HEK293 (cell line): ENCODE results near the gene DIS3L2.

ENCODE experiments used
- CTCF ChIA-PET: fragments of 350-600 bp; formaldehyde crosslinking; extraction: SDS; loops from one replicate; lab custom pipeline; 2021; ENCODE audit warnings: antibody characterized with exemption; lab: Yijun Ruan, JAX
- POLR2A ChIA-PET: fragments of 300-600 bp; formaldehyde crosslinking; extraction: SDS; loops from one replicate; lab custom pipeline; 2020; ENCODE audit warnings: antibody characterized with exemption, inconsistent platforms; lab: Yijun Ruan, JAX
- H3K27ac ChIP-seq: fragments of 200-500 bp; sonication (Bioruptor generic); 2 replicates; pipeline ENCODE4 v1.5.1; 2014; ENCODE audit warnings: low read depth, low read length, control low read depth, inconsistent platforms; ENCODE audit errors: extremely low read depth
- H3K36me3 ChIP-seq, 2 experiments: fragments of 200-500 bp in 1 of 2; sonication (Bioruptor generic) in 1 of 2; 1 replicate in 1 of 2; 2 replicates in 1 of 2; pipeline ENCODE4 v1.5.1; 2014 to 2017; ENCODE audit warnings: inconsistent platforms in 2 of 2, low read length in 2 of 2; ENCODE audit not compliant: control insufficient read depth in 2 of 2, insufficient read depth in 1 of 2
- H3K4me1 ChIP-seq: fragments of 200-500 bp; sonication (Bioruptor generic); 2 replicates; pipeline ENCODE4 v1.5.1; 2014; ENCODE audit warnings: mild to moderate bottlenecking, low read length, inconsistent platforms; ENCODE audit not compliant: control insufficient read depth, insufficient read depth
- H3K4me3 ChIP-seq: 2 replicates; pipeline ENCODE4 v1.5.1; 2011; ENCODE audit warnings: low read depth, mild to moderate bottlenecking, control low read depth, low read length, moderate library complexity
- H3K9me3 ChIP-seq: fragments of 200-500 bp; sonication (Bioruptor generic); 2 replicates; pipeline ENCODE4 v1.5.1; 2014; ENCODE audit warnings: low read depth, low read length, inconsistent platforms; ENCODE audit not compliant: control insufficient read depth, insufficient read depth
- GLIS2 ChIP-seq: fragments of 450-650 bp; formaldehyde crosslinking; IDR thresholded peaks from 2 replicates; pipeline ENCODE4 v1.5.1; 2016; ENCODE audit warnings: missing biosample characterization, missing genetic modification characterization
- KLF1 ChIP-seq: fragments of 450-650 bp; formaldehyde crosslinking; IDR thresholded peaks from 2 replicates; pipeline ENCODE4 v1.5.1; 2016; ENCODE audit warnings: missing biosample characterization, missing genetic modification characterization
- KLF16 ChIP-seq: fragments of 450-650 bp; formaldehyde crosslinking; IDR thresholded peaks from 2 replicates; pipeline ENCODE4 v1.5.1; 2017; ENCODE audit warnings: missing biosample characterization, missing genetic modification characterization
- KLF7 ChIP-seq: fragments of 450-650 bp; formaldehyde crosslinking; IDR thresholded peaks from 2 replicates; pipeline ENCODE4 v1.5.1; 2016; ENCODE audit warnings: missing biosample characterization, missing genetic modification characterization, borderline replicate concordance
- WT1 ChIP-seq: fragments of 450-650 bp; formaldehyde crosslinking; IDR thresholded peaks from 2 replicates; pipeline ENCODE4 v1.5.1; 2016; ENCODE audit warnings: missing biosample characterization, missing genetic modification characterization
- YY1 ChIP-seq: fragments of 450-650 bp; formaldehyde crosslinking; IDR thresholded peaks from 2 replicates; pipeline ENCODE4 v1.5.1; 2018; ENCODE audit warnings: missing biosample characterization, missing genetic modification characterization
- ZBTB1 ChIP-seq: fragments of 450-650 bp; formaldehyde crosslinking; IDR thresholded peaks from 2 replicates; pipeline ENCODE4 v1.5.1; 2016; ENCODE audit warnings: missing biosample characterization, missing genetic modification characterization
- ZEB2 ChIP-seq: fragments of 450-650 bp; formaldehyde crosslinking; IDR thresholded peaks from 2 replicates; pipeline ENCODE4 v1.5.1; 2016; ENCODE audit warnings: missing biosample characterization, missing genetic modification characterization
- ZNF114 ChIP-seq: fragments of 450-650 bp; formaldehyde crosslinking; IDR thresholded peaks from 2 replicates; pipeline ENCODE4 v1.5.0; 2017; ENCODE audit warnings: missing biosample characterization, missing genetic modification characterization
- ZNF133 ChIP-seq: fragments of 450-650 bp; formaldehyde crosslinking; IDR thresholded peaks from 2 replicates; pipeline ENCODE4 v1.5.1; 2016; ENCODE audit warnings: missing biosample characterization, missing genetic modification characterization
- ZNF146 ChIP-seq: fragments of 450-650 bp; formaldehyde crosslinking; IDR thresholded peaks from 2 replicates; pipeline ENCODE4 v1.5.1; 2016; ENCODE audit warnings: missing biosample characterization, missing genetic modification characterization
- ZNF2 ChIP-seq: fragments of 450-650 bp; formaldehyde crosslinking; IDR thresholded peaks from 2 replicates; pipeline ENCODE4 v1.5.1; 2016; ENCODE audit warnings: missing biosample characterization, missing genetic modification characterization
- ZNF24 ChIP-seq: fragments of 450-650 bp; formaldehyde crosslinking; IDR thresholded peaks from 2 replicates; pipeline ENCODE4 v1.5.1; 2016; ENCODE audit warnings: missing biosample characterization, missing genetic modification characterization
- ZNF266 ChIP-seq: fragments of 450-650 bp; formaldehyde crosslinking; IDR thresholded peaks from 2 replicates; pipeline ENCODE4 v1.5.1; 2016; ENCODE audit warnings: missing biosample characterization, missing genetic modification characterization, low read depth
- ZNF311 ChIP-seq: fragments of 450-650 bp; formaldehyde crosslinking; IDR thresholded peaks from 2 replicates; pipeline ENCODE4 v1.5.1; 2017; ENCODE audit warnings: missing biosample characterization, missing genetic modification characterization, borderline replicate concordance
- ZNF335 ChIP-seq: fragments of 450-650 bp; formaldehyde crosslinking; conservative IDR thresholded peaks from 2 replicates; pipeline ENCODE4 v1.5.1; 2016; ENCODE audit warnings: missing biosample characterization, missing genetic modification characterization
- ZNF394 ChIP-seq: fragments of 450-650 bp; formaldehyde crosslinking; IDR thresholded peaks from 2 replicates; pipeline ENCODE4 v1.5.1; 2016; ENCODE audit warnings: missing biosample characterization, missing genetic modification characterization, mild to moderate bottlenecking, moderate library complexity, borderline replicate concordance
- ZNF404 ChIP-seq: fragments of 450-650 bp; formaldehyde crosslinking; IDR thresholded peaks from 2 replicates; pipeline ENCODE4 v1.5.1; 2017; ENCODE audit warnings: missing biosample characterization, missing genetic modification characterization
- ZNF473 ChIP-seq: fragments of 450-650 bp; formaldehyde crosslinking; IDR thresholded peaks from 2 replicates; pipeline ENCODE4 v1.5.1; 2017; ENCODE audit warnings: missing biosample characterization, missing genetic modification characterization
- ZNF514 ChIP-seq: fragments of 450-650 bp; formaldehyde crosslinking; IDR thresholded peaks from 2 replicates; pipeline ENCODE4 v1.5.1; 2016; ENCODE audit warnings: missing biosample characterization, missing genetic modification characterization
- ZNF521 ChIP-seq: fragments of 450-650 bp; formaldehyde crosslinking; IDR thresholded peaks from 2 replicates; pipeline ENCODE4 v1.5.1; 2017; ENCODE audit warnings: missing biosample characterization, mild to moderate bottlenecking, missing genetic modification characterization
- ZNF580 ChIP-seq: fragments of 450-650 bp; formaldehyde crosslinking; IDR thresholded peaks from 2 replicates; pipeline ENCODE4 v1.5.1; 2016; ENCODE audit warnings: missing biosample characterization, missing genetic modification characterization
- ZNF664 ChIP-seq: fragments of 450-650 bp; formaldehyde crosslinking; IDR thresholded peaks from 2 replicates; pipeline ENCODE4 v1.5.1; 2016; ENCODE audit warnings: missing biosample characterization, missing genetic modification characterization
- ZNF670 ChIP-seq: fragments of 450-650 bp; formaldehyde crosslinking; IDR thresholded peaks from 2 replicates; pipeline ENCODE4 v1.5.1; 2016; ENCODE audit warnings: missing biosample characterization, missing genetic modification characterization, low read depth
- ZNF768 ChIP-seq: fragments of 450-650 bp; formaldehyde crosslinking; IDR thresholded peaks from 2 replicates; pipeline ENCODE4 v1.5.1; 2018; ENCODE audit warnings: missing biosample characterization, mild to moderate bottlenecking, missing genetic modification characterization
- ZSCAN30 ChIP-seq: fragments of 450-650 bp; IDR thresholded peaks from 2 replicates; pipeline ENCODE4 v1.5.1; 2018; ENCODE audit warnings: missing biosample characterization, mild to moderate bottlenecking, missing genetic modification characterization, moderate library complexity
- TF ChIP-seq, protein P1 (sequence below): fragments of 450-650 bp; formaldehyde crosslinking; IDR thresholded peaks from 2 replicates; pipeline ENCODE4 v1.5.1; 2017; ENCODE audit warnings: missing biosample characterization, missing genetic modification characterization
- TF ChIP-seq, protein P2 (sequence below): fragments of 450-650 bp; formaldehyde crosslinking; IDR thresholded peaks from 2 replicates; pipeline ENCODE4 v1.5.1; 2016; ENCODE audit warnings: missing biosample characterization, missing genetic modification characterization

DIS3L2 gene

DNA sequence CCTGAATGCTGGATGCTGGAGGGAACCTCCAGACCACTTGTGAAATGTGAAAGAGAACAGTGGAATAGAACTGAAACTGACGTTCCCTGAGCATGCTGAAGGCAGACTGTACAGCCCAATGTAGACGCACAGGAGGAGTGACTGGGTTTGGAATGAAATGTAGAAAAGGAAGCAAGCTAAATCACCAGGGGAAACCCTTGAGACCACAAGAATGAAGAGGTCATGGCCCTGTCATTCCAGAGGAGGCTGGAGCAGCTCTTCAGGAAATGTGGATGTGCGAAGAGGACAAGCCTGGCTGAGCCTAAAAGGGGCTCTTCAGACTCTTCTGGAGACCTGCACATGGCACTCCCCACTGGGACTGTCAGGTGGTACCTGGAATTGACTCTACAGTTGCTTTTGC, 298.6 kb downstream of the DIS3L2 start:
- peaks cover 0 to 37% of the 10 kb centered on the region in 2 experiments; a peak in 1 of 3 replicates for H3K36me3 ChIP-seq
- H3K9me3 ChIP-seq = no peaks in the 10 kb centered on the region
- no peak overlapping the region for H3K27ac ChIP-seq
- H3K4me3 ChIP-seq = no peak overlapping the region
- CTCF ChIA-PET = interaction anchor here (0.6 to 0.8 kb wide), 2 partner anchors 35 to 179 kb away, joined by 3 read pairs; no protein-coding TSS in a partner anchor
- POLR2A ChIA-PET = no interaction called here
- TF ChIP-seq WT1 (no peak), ZNF24 (no peak), ZBTB1 (no peak), ZNF664 (tag by site-specific recombination) (no peak), ZNF404 (tag by site-specific recombination) (no peak), ZNF266 (tag by site-specific recombination) (no peak), ZSCAN30 (no peak), ZNF146 (tag by site-specific recombination) (no peak), ZNF580 (tag by site-specific recombination) (no peak), YY1 (tag by site-specific recombination) (no peak)
- TF ChIP-seq, protein P1, sequence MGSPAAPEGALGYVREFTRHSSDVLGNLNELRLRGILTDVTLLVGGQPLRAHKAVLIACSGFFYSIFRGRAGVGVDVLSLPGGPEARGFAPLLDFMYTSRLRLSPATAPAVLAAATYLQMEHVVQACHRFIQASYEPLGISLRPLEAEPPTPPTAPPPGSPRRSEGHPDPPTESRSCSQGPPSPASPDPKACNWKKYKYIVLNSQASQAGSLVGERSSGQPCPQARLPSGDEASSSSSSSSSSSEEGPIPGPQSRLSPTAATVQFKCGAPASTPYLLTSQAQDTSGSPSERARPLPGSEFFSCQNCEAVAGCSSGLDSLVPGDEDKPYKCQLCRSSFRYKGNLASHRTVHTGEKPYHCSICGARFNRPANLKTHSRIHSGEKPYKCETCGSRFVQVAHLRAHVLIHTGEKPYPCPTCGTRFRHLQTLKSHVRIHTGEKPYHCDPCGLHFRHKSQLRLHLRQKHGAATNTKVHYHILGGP (tag by site-specific recombination) = no peak
- H3K4me1 ChIP-seq = no peaks in the 10 kb centered on the region

DNA sequence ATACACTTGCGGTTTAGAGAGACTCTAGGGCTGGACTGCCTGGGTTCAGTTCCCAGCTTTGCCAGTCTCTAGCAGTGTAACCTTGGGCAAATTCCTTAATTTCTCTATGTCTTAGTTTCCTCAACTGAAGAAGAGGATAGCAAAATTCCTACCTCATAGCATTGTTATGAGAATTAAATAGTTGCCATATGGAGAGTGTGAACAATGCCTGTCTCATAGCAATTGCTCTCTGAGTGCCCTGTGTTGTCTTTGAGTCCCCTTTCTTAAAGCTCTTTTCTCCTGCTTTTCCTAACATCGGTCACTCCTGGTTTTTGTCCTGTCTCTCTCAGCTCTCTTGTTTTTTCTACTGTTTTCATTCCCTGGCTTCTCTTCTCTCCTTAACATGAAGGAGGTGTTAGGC, 300.3 kb downstream of the DIS3L2 start:
- Histone ChIP-seq H3K9me3 (no peaks in the 10 kb centered on the region), H3K4me3 (no peak overlapping the region), H3K27ac (no peak overlapping the region), H3K4me1 (no peaks in the 10 kb centered on the region), H3K36me3 (peaks cover 0 to 40% of the 10 kb centered on the region in 2 experiments; a peak in 1 of 3 replicates)
- POLR2A ChIA-PET = no interaction called here
- TF ChIP-seq ZNF768 (no peak), ZNF311 (no peak), ZNF670 (tag by site-specific recombination) (no peak), ZNF133 (tag by site-specific recombination) (no peak), ZNF521 (no peak), ZNF473 (no peak), ZNF335 (tag by site-specific recombination) (no peak), ZEB2 (tag by site-specific recombination) (no peak), ZBTB1 (no peak), ZNF266 (tag by site-specific recombination) (no peak), GLIS2 (tag by site-specific recombination) (no peak), KLF1 (tag by site-specific recombination) (no peak), ZNF114 (tag by site-specific recombination) (no peak), ZNF394 (tag by site-specific recombination) (no peak), ZNF514 (no peak), KLF7 (no peak), ZNF2 (no peak), KLF16 (tag by site-specific recombination) (no peak)
- TF ChIP-seq, protein P2, sequence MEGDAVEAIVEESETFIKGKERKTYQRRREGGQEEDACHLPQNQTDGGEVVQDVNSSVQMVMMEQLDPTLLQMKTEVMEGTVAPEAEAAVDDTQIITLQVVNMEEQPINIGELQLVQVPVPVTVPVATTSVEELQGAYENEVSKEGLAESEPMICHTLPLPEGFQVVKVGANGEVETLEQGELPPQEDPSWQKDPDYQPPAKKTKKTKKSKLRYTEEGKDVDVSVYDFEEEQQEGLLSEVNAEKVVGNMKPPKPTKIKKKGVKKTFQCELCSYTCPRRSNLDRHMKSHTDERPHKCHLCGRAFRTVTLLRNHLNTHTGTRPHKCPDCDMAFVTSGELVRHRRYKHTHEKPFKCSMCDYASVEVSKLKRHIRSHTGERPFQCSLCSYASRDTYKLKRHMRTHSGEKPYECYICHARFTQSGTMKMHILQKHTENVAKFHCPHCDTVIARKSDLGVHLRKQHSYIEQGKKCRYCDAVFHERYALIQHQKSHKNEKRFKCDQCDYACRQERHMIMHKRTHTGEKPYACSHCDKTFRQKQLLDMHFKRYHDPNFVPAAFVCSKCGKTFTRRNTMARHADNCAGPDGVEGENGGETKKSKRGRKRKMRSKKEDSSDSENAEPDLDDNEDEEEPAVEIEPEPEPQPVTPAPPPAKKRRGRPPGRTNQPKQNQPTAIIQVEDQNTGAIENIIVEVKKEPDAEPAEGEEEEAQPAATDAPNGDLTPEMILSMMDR (tag by site-specific recombination) = no peak
- CTCF ChIA-PET = interaction anchor here (0.6 kb wide), 2 partner anchors 66 to 462 kb away, joined by 3 read pairs; no protein-coding TSS in a partner anchor
